Cardiac fibroblast (primary cell): Measurements from ENCODE around the gene CTSZ.
"Not testable (repeated sequence)": the region's sequence is repeated elsewhere in the genome, so short reads cannot be mapped to it uniquely, and the experiment has no call there.

Experiments used
- DNase-seq, 2 donors: peaks; one replicate each; pipeline versions ENCODE4 v3.0.0 to v3.0.0-alpha.2; 2010; ENCODE audit warnings: low read depth in 2 of 2
- H3K4me3 ChIP-seq, 2 donors: replicated peaks in 1 of 2; 1 replicate in 1 of 2; 2 replicates in 1 of 2; pipeline ENCODE4 v1.5.1; 2011; ENCODE audit warnings: low read depth in 2 of 2, low read length in 2 of 2, mild to moderate bottlenecking in 2 of 2, moderate library complexity in 1 of 2
- CTCF ChIP-seq: IDR thresholded peaks from one replicate; pipeline ENCODE4 v1.5.1; 2011; ENCODE audit warnings: low read depth, mild to moderate bottlenecking, low read length, inconsistent platforms

CTSZ gene

GRCh38 chr20:58959652-58960051 lies 47.4 kb downstream of the CTSZ start:
- no peak overlapping the region for H3K4me3 ChIP-seq
- no peak for DNase-seq
- no peak for TF ChIP-seq CTCF

- DNase-seq, result no peak
- H3K4me3 ChIP-seq, result no peak overlapping the region
- TF ChIP-seq CTCF, result no peak
These were observed 51.0 kb downstream of the CTSZ start for GRCh38 chr20:58956078-58956477.

- H3K4me3 ChIP-seq, result no peak overlapping the region
- no peak for DNase-seq
- TF ChIP-seq CTCF, result no peak
These were observed 54.0 kb downstream of the CTSZ start for GRCh38 chr20:58953050-58953449.

- DNase-seq, result no peak
- no peak for TF ChIP-seq CTCF
- H3K4me3 ChIP-seq, result no peak overlapping the region
These were observed 56.5 kb downstream of the CTSZ start for GRCh38 chr20:58950603-58951002.

GRCh38 chr20:58947797-58948388 lies 59.2 kb downstream of the CTSZ start:
- DNase-seq, H3K4me3 ChIP-seq: not testable (repeated sequence)

GRCh38 chr20:58945965-58946631 lies 61.0 kb downstream of the CTSZ start:
- no peak for DNase-seq
- TF ChIP-seq CTCF, result no peak
- no peak overlapping the region for H3K4me3 ChIP-seq
